NCI-H187 (cell line): ENCODE measurements around the gene RSPH1.
A peak's percentile ranks its signal among the peaks of the same experiment; 100 is the strongest.

Source experiments
- DNase-seq, 2 experiments: peaks; one replicate each; lab custom pipeline; 2025; lab: John Stamatoyannopoulos, UW

RSPH1 gene

GRCh38 chr21:42496120-42496838 lies at the start of gene RSPH1:
Gene RSPH1, minus strand, starts transcription at chr21:42496224. Its CDS starts 38 bp downstream, at chr21:42496186.
- DNase-seq: peak; percentile 99

- no peak for DNase-seq
Observed at GRCh38 chr21:42545745-42546144, 49.7 kb upstream of the RSPH1 start.

- DNase-seq: no peak
Observed at GRCh38 chr21:42545317-42545716, 49.3 kb upstream of the RSPH1 start.

- DNase-seq: no peak
Observed at GRCh38 chr21:42544544-42544943, 48.5 kb upstream of the RSPH1 start.

- no peak for DNase-seq
Observed at GRCh38 chr21:42543106-42543847, 47.3 kb upstream of the RSPH1 start.

DNA sequence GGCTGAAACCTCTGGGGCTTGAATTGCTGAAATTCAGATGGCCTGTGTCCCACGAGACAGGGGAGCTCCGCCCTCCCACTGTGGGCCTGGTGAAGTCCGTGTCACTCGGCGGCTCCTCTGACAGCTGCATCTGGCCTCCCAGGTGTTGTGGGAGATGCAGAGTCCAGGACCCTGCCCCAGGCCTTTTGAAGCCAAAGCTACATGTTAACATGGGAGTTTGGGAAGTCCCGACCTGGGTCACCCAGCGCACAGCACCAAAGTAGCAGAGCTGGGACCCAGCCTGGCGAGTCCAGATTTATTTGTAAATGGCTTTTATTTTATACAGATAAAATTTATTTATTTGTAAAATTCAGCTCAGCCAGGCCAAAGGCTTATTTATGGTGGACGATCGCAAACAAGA lies 46.6 kb upstream of the RSPH1 start:
- DNase-seq: no peak

DNA sequence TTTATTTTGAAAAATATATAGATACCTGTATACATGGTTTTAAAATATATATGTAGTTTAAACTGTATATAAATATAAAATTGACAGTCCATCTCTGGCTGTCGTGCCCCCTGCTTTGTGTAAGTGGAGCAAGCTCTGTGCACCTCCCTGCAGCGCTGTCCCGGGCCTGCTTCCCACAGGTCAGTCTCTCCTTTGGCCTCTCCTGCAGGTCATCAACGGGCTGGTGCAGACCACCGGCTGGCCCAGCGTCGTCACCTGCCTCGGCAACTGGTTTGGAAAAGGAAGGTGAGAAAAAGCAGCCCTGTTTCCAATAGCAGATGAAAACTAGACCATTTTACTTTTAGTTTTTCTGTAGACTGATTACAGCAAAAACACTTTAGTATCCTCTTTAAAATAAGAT lies 46.2 kb upstream of the RSPH1 start:
- DNase-seq: no peak

DNA sequence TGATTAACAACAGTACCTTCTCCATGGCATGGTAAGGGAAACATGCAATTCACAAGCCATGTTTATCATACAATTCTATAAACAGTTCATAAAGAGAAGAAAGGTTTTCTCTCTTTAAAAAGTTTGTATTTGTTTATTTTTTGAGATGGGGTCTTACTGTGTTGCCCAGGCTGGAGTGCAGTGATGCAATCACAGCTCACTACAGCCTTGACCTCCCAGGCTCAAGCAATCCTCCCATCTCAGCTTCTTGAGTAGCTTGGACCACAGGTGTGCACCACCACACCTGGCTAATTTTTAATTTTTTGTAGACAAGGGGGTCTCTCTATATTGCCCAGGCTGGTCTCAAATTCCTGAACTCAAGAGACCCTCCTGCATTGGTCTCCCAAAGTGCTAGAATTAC lies 45.6 kb upstream of the RSPH1 start:
- no peak for DNase-seq

- DNase-seq: no peak
Observed at GRCh38 chr21:42541174-42541573, 45.1 kb upstream of the RSPH1 start.

GRCh38 chr21:42540396-42540795 lies 44.4 kb upstream of the RSPH1 start:
- no peak for DNase-seq

GRCh38 chr21:42539931-42540343 lies 43.9 kb upstream of the RSPH1 start:
- DNase-seq: no peak

GRCh38 chr21:42539342-42539741 lies 43.3 kb upstream of the RSPH1 start:
- DNase-seq: no peak

DNA sequence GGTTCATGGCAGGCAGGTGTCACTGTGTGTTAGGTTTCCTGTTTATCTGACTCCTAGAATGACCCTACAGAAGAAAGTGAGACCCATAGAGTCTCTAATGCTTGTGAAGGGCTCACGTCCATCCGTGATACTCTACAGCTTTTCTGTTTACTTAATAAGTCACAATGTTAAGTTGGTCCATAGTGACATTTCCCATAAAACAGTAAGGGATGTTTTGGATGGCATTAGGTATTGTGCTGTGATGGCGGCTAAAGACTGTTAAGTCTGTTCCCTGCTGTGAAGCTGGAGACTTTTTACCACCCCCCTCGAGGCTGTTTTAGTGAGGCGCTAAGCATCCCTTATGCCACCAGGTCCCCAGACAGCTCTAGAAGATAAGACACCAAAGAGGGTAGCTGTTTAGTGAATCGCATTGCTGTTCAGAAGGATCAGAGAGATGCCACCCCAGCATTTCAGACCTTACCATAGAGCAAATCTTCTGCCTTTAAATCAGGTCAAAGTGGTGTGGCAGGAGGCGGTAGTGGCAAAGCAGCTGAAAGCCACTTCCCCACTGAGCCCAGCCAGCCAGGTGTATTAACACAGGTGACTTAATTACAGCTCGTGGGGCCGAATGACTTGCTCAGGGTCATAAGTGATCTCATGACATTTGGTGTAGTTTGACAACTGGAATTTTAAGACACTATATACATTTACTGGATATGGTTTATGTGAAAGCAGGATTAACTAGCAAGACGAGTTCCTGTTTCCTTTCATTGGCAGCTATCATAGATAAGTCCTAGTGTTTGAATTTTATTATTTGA lies 42.7 kb upstream of the RSPH1 start:
- no peak for DNase-seq

GRCh38 chr21:42537106-42537742 lies 41.2 kb upstream of the RSPH1 start:
- no peak for DNase-seq

DNA sequence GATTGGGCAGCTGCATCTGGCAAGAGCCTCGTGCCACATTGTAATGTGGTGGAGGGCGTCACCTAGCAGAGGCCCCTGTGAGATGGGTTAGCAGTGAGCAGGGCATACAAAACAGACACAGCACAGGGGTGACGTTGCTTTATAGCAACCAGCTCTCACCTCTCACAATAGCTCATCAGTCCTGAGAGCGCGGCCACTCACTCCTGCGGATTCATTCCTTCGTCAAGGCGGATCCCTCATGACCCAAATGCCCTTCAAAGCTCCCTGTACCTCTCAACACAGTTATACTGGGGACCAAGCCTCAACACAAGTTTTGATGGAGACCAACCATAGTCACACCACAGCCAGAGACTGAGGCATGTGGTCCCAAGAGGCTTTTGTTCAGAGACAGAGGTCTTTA lies 40.6 kb upstream of the RSPH1 start:
- no peak for DNase-seq

DNA sequence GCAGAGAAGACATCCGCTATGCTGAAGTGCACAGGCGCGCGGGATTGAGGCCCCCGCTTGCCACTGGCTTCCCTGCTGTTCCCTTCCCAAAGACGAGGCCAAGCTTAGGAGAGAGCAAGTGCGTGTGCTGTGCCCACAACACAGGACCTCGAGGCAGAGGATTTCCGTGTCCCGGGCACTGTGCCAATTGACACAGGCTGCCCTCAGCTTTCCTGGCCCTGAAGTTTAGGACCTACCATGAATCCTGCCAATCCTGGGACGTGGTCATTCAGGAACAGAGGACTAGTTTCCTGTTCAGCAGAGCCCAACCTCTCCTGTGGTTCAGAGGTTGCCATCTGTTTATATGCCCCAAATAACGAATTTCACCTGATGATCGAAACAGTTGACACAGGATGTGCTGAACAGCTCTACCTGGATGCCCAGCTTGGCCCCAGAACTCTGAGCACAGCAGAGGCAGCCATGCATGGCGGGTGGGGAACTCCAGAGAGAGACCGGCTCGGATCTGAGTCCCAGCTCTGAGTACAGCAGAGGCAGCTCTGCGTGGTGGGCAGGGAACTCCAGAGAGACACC lies 39.7 kb upstream of the RSPH1 start:
- DNase-seq: no peak

DNA sequence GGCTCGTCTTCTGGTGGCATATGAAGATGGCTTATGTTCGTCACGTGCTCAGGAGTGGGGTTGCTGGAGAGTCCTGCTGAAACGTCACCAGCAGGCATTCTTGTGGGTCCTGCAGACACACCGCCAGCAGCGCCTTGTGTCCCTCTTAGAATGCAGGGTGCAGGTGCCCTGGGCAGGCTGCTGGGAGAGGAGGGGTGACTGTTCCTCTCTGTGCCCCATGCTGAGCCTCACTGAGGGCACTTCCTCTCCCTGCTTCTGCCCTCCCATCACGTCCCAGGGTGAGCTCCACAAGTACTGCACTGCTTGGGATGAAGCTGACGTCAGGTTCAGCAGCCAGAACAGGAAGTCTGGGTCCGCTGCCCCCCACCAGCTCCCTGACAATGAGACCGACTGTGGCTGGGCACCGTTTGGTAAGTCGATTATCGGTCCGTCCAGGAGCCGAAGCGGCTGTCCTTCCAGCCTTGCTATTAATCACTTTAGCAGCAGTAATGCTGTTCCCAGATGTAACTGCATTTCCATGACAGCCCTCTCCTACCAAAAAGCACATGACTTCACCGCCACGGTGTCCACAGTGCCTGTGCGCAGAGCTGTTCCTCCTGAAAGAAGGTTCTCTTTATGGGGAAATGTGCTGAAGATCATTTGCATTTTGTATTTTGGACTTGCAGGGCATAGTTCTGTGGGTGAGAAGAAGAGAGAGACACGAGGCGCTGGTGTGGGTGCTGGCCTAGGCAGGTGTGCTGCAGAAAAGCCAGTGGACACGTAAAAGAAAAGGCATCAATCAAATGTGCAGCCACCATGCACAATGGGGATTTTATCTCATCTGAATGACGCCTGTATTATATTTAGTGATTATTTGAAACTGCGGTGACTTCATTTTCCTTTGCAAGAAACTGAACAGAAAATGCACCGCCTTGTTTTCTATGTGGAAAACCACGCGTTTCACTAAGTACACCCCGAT lies 38.7 kb upstream of the RSPH1 start:
- DNase-seq: no peak

DNA sequence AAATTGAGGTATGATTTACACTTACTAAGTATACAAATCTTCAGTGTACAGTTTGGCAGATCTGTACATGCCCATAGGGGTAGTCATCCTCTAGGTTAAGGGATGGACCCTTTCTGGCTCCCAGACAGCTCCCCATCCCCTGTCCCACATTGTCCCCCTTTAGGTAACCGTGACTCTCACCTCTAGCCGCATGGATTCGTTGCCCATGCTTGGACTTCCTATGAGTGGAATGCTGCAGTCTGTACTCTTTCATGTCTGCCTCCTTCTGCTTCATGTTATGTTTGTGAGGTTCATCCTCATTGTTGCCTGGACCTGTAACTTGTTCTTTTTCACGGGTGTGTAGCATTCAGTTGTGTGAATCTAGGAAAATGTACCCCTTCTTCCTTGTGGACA lies 37.9 kb upstream of the RSPH1 start:
- DNase-seq: no peak

DNA sequence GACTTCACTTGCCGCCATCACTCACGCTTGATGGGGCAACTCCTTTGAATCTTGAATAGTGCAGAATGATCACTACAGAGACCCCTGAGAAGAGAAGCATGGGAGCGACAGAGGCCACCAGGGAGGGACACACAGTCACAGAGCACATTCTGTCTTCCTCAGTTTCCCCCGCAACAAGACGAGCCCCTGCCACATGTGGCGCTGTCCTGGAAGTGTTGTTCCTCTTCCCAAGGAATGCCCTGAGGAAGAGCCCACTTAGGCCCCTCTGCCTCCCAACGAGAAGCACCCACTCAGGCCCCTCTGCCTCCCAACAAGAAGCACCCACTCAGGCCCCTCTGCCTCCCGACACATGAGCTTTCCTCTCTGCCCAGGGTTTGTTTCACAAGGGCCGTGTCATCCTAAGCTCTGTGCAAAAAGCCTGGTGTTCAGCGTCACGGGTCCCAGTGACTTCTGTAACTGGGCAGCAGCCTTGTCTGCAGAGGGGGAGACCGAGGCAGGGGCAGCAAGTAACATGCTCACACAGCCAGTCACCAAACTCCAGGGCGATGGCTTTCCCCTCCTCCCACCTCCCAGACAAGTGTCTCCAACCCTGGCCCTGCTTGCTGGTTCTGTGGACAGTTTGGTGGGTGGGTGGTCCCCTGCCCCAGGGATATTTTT lies 37.4 kb upstream of the RSPH1 start:
- DNase-seq: no peak

DNA sequence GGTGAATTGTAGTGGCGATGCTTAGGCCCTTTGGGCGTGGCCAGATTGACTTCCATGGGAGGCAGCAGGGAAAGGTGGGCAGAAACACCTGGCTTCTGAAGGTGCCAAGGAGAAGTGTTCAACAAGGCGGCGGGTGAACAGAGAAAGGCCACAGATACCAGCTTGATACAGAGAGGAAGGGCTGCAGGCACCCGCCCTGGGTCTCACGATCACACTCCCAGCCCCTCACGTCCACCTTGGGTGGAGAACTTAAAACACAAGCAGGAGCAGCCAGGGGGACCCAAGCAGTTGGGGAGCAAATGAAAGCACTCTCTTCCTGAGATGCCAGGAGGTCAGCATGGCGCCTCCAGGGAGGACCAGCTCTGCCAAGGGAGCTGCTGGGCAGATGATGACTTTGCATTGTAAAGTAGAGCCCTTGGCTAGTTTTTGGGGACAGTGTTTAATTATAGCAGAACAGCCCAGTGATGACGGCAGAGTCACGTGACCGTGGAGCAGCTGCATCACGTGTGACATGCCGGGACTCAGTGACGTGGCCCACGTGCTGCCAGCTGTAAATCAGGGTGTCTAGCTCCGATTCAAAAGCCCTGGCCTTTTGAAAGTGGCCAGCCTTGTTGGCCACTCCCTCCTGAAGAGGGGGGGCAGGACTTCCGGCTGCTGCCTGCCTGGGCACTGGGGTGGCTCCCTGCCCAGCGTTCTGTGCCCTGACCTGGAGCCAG lies 36.6 kb upstream of the RSPH1 start:
- DNase-seq: no peak
